T-cell (primary cell): ENCODE data around the gene CDC42EP5. TPM values are rescaled to one million over a fixed set of nuclear protein-coding genes. Genes with fewer than 3 reads are reported as not detected.

Experiments
- total RNA-seq, 35 experiments: library from RNA in 6 of 35; stranded (reverse) in 6 of 35; fragments of 120-200 nt in 1 of 35; gene quantifications; one replicate each; pipeline versions ENCODE4 v1.2.1 to v1.2.4 and lab custom pipeline; 2013 to 2026

The CDC42EP5 gene
- total RNA-seq, 5 donors from 2014 or later (not counting 1 experiment from before 2014, with no cell fraction given) = 0.43 TPM; not detected in 4

Other genes starting within 250 kb of the CDC42EP5 start
- under 1 TPM in 3 of 5 donors, not detected in 2; 0.13 to 0.58 (median 0.43) TPM for gene LILRA6, start 230.5 kb downstream of the CDC42EP5 start, total RNA-seq
- gene LILRB5, start 216.0 kb downstream of the CDC42EP5 start, total RNA-seq = under 1 TPM in 1 of 5 donors, not detected in 4; 0.13 TPM
- under 1 TPM in 2 of 5 donors, not detected in 3; 0.46 to 0.53 TPM for gene LILRB2, start 192.2 kb downstream of the CDC42EP5 start, total RNA-seq
- not detected for gene LILRA5, start 160.1 kb downstream of the CDC42EP5 start, total RNA-seq
- under 1 TPM in 1 of 5 donors, not detected in 4; 0.58 TPM for gene LILRA4, start 134.1 kb downstream of the CDC42EP5 start, total RNA-seq
- 10 to 100 TPM; 40.2 to 66.0 (median 59.7) TPM for gene LAIR1, start 108.4 kb downstream of the CDC42EP5 start, total RNA-seq
- under 1 TPM in 2 of 5 donors, not detected in 3; 0.26 to 0.41 TPM for gene TTYH1, start 57.8 kb downstream of the CDC42EP5 start, total RNA-seq
- gene LENG8, start 24.1 kb downstream of the CDC42EP5 start, total RNA-seq = 100 to 1,000 TPM; 506 to 622 (median 618) TPM
- 1 to 10 TPM; 2.2 to 7.9 (median 7.5) TPM for gene LENG9, start 9.5 kb downstream of the CDC42EP5 start, total RNA-seq
- gene LAIR2, start 29.5 kb upstream of the CDC42EP5 start, total RNA-seq = 10 to 100 TPM in 1 of 5 donors, 1 to 10 TPM in 3, under 1 TPM in 1; 0.49 to 16.7 (median 1.3) TPM
- under 1 TPM in 4 of 5 donors, not detected in 1; 0.16 to 0.47 (median 0.37) TPM for gene LILRA2, start 100.5 kb upstream of the CDC42EP5 start, total RNA-seq
- gene LILRA1, start 120.3 kb upstream of the CDC42EP5 start, total RNA-seq = under 1 TPM in 1 of 5 donors, not detected in 4; 0.43 TPM
- gene LILRB1, start 157.2 kb upstream of the CDC42EP5 start, total RNA-seq = 10 to 100 TPM in 1 of 5 donors, 1 to 10 TPM in 4; 2.0 to 26.9 (median 3.6) TPM
- gene LILRB4, start 189.7 kb upstream of the CDC42EP5 start, total RNA-seq = under 1 TPM in 2 of 5 donors, not detected in 3; 0.20 to 0.59 TPM